ENCODE data around the gene RNF144A.
"Not testable (repeated sequence)": the region's sequence is repeated elsewhere in the genome, so short reads cannot be mapped to it uniquely, and the experiment has no call there.

The RNF144A gene

DNA sequence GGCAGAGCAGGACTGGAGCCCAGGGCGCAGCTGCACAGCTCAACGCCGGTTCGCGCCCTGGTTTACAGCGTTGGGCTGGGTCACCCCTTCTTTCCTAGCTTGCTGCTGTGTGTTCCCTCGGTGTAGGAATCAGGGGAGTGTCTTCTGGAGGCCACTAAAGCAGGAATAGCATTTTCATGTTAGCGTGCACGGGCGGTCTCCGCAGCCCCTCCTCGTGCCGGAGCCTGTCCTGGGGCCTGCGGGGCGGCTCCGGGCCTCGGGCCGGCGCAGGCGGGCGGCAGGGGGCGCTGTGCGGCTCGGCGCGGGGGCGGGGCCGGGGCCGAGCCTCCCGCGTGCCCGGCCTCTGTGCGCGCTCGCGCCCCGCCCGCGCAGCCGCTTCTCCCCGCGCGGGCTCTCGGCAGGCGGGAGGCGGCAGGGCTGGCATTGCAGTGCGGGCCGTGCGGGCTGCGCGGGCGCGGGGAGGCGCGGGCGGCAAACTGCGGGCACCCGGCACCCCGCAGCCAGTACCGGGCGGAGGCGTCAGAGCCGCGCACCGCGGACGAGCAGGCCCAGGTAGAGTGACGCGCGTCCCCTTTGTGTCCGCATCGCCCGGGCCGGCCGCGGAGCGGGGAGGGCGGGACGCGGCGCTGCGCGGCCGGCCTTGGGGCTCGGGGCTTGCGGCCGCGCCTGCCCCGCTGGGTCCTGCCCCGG is at the start of gene RNF144A:
TSS of gene RNF144A (plus strand) at position 342 of the 690 bp plus-strand sequence. CDS start 79,515 bp downstream, outside the sequence.
- ATAC-seq: peak; percentile 75 to 79

DNA sequence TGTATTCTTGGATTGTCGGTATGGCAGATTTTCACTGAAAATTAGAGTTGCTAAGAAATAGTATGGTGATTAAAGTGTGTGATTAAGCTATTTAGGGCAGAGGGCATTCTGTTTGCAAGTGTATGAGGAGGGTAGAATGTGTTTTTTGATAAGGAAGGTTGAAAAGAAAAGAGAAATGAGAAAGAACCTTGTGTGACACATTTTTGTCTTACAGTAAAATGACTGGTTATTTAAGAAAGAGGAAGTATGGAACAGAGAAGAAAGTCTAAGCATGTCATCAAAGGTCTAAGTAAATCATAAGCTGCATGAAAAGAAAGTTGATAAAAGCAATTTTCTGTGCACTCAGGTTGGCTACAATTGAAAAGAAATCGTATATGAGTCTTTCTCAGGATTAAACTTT is 44.8 kb upstream of the RNF144A start:
- no peak for ATAC-seq

DNA sequence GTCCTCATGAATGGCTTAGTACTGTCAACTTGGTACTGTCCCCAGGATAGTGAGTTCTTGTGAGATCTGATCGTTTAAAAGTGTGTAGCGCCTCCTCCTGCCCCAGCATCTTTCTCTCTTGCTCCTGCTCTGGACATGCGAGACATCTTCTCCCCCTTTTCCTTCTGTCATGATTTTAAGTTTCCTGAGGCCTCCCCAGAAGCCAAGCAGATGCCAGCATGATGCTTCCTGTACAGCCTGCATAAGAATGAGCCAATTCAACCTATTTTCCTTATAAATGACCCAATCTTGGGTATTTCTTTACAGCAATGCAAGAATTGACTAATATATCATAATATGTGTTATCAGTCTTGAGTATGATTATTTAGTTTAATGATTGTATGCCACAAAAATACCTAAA is 43.2 kb upstream of the RNF144A start:
- no peak for ATAC-seq

- no peak for ATAC-seq
These were observed 40.9 kb upstream of the RNF144A start for GRCh38 chr2:6876309-6876708.

- ATAC-seq: peak; percentile 84 to 89
These were observed 39.6 kb upstream of the RNF144A start, which contains the start of gene RSAD2 for GRCh38 chr2:6877402-6878304. RSAD2 (plus strand) TSS chr2:6877777; CDS start chr2:6877801, 24 bp downstream.

- no peak for ATAC-seq
These were observed 38.7 kb upstream of the RNF144A start for GRCh38 chr2:6878549-6878948.

- no peak for ATAC-seq
These were observed 38.2 kb upstream of the RNF144A start for GRCh38 chr2:6879011-6879410.

GRCh38 chr2:6880200-6880733 is 36.9 kb upstream of the RNF144A start:
- ATAC-seq: peak; percentile 25 to 57

DNA sequence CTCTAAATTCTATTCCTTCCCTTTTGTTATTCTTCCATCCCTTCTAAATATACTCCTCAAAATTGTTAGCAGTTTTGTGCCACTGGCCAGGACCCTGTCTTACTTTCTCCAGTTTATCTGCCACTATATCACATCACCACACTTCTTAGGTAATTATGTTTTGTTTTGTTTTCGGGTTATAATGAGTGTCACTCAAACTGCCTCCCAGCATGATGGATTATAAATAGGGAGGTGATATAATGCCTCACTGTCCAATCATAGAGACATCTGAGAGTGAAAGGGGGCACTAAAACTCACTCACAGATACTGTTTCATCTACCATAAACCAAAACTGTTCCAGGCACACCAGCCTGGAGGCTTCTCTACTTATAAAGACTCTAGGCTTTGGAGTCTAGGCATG is 36.2 kb upstream of the RNF144A start:
- ATAC-seq: peak; percentile 22 to 44

GRCh38 chr2:6881516-6881915 is 35.7 kb upstream of the RNF144A start:
- no peak for ATAC-seq

DNA sequence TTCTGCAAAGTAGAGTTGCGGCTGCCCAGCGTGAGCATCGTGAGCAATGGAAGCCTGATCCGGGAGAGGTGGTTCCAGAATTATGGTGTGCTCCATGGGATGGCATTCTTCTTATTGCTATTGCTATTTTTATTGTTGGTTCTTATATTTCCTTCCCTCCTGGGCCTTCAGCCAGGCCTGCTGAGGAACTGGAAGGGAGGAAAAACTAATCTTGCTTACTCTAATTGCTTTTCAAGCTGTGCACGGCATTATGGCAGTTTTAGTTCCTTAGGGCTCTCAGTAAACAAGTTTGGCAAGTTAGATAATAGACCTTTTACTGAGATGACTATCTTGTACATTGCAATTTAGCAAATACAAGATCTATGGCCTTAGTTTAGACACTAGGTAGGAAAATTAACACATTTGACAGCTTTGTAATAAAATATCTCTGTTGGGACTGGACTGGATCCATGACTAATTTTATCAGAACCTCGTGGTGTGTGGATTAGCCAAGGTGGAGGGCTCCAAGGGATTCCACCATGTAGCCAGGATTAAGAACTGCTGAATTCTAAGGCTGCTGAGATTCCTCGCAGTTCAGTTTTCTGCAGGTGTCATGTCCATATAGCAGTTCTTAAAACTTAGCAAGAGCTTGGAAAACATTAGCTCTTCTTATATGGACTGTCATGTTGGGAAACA is 33.6 kb upstream of the RNF144A start:
- ATAC-seq: no peak

GRCh38 chr2:6885551-6885950 is 31.7 kb upstream of the RNF144A start:
- ATAC-seq: no peak

- no peak for ATAC-seq
These were observed 31.2 kb upstream of the RNF144A start for GRCh38 chr2:6885968-6886367.

DNA sequence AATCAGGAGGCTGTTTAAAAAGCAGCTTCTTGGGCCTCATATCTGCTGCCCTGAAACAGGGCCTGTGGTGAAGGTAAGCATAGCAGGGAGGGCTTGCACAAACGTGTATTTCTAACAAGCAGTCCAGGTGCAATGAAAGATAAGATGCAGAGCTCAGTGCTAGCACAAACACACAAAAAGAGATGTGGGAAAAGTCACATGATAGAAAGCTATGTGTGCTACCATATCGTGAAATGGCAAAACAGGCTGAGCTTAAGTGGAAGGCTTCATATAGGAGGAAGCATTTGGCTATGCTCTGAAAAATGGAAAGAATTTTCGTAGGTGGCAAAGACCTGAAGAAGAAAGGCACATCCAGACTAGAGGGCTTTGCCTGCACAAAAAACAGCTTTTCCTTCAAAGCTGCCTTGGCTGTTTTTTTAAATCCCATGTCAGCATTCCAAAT is 29.4 kb upstream of the RNF144A start:
- ATAC-seq: no peak

GRCh38 chr2:6888724-6889123 is 28.5 kb upstream of the RNF144A start:
- ATAC-seq: no peak

DNA sequence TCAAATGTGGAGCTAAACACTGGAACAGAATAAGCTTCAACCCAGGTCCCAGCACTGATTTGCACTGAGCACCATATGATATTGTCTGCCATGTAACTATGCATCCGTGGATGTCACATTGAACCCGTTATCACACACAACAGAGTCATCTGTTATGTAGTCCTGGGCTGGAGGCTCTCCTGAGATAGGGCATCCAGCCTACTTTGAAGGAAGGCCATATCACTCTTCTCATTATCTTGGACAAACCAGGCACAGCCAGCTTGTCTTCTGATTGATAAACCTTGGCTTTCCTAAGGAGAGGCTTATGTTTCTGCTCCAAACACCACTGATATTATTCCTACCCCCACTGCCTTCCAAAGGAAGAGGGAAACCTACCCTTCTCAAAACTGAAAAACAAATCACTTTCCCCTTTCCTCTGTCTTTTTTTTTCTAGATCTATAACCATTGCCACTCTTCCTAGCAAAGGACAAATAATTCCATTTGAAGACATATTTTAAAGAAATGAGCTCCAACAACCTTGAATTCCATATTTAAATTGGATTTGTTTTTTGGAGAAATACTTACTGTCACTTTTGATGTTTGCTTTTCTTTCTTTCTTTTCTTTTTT is 23.2 kb upstream of the RNF144A start:
- ATAC-seq: no peak

- no peak for ATAC-seq
These were observed 20.1 kb upstream of the RNF144A start for GRCh38 chr2:6896930-6897759.

- not testable (repeated sequence) for ATAC-seq
These were observed 14.6 kb upstream of the RNF144A start for GRCh38 chr2:6902581-6902980.

DNA sequence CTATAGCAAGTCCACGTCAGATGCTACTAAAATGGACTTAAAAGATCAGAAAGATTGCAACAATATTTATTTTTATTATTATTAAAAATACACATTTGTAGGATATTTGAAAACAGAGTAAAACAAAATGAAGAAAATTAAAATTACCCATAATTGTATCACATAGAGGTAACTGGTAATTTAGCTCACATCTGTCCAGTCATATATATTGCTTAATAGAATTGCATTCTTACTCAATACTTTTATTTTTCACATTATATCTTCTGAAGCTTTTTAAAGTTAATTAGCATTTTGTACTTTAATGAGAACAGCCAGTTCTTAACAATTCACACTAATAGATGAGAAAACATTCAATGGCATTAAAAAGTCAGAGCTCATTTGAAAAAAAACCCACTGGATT is 11.5 kb upstream of the RNF144A start:
- ATAC-seq: no peak

GRCh38 chr2:6906165-6906741 is 11.0 kb upstream of the RNF144A start:
- peak; percentile 75 to 76 for ATAC-seq

- ATAC-seq: no peak
These were observed 8.9 kb upstream of the RNF144A start for GRCh38 chr2:6908291-6908690.

Measured in activated CD4-positive, CD25-positive, alpha-beta regulatory T cell treated with anti-CD3 and anti-CD28 coated beads, Interleukin-2, amount 50 U/mL, for 24 hours (primary cell).